GM18867 (cell line): ENCODE measurements around the gene PSMD2.

ENCODE experiments used
- ATAC-seq: cut with Tn5 transposase; IDR thresholded peaks from one replicate; pipeline ENCODE4 v1.9.1; 2021; ENCODE audit warnings: mild to moderate bottlenecking, moderate library complexity; ENCODE audit not compliant: unreplicated experiment

The PSMD2 gene

GRCh38 chr3:184277366-184277765, 21.7 kb upstream of the PSMD2 start:
- ATAC-seq, result no peak

GRCh38 chr3:184282941-184283340, 16.1 kb upstream of the PSMD2 start:
- ATAC-seq, result no peak

- ATAC-seq, result no peak
Observed at GRCh38 chr3:184283681-184284080, 15.4 kb upstream of the PSMD2 start.

GRCh38 chr3:184284696-184285095, 14.3 kb upstream of the PSMD2 start:
- ATAC-seq, result no peak

- peak; percentile 52 for ATAC-seq
Observed at GRCh38 chr3:184289426-184289938, 9.6 kb upstream of the PSMD2 start.

GRCh38 chr3:184290331-184290730, 8.7 kb upstream of the PSMD2 start:
- no peak for ATAC-seq

GRCh38 chr3:184291044-184291737, 7.8 kb upstream of the PSMD2 start:
- no peak for ATAC-seq

- ATAC-seq, result no peak
Observed at GRCh38 chr3:184291738-184292445, 7.1 kb upstream of the PSMD2 start.

GRCh38 chr3:184295771-184296170, 3.3 kb upstream of the PSMD2 start:
- no peak for ATAC-seq

GRCh38 chr3:184296616-184297015, 2.4 kb upstream of the PSMD2 start:
- ATAC-seq, result no peak

GRCh38 chr3:184299488-184300377, 692 bp downstream of the PSMD2 start:
- no peak for ATAC-seq

GRCh38 chr3:184300378-184300720, 1.3 kb downstream of the PSMD2 start:
- ATAC-seq, result no peak

- ATAC-seq, result no peak
Observed at GRCh38 chr3:184305577-184305976, 6.5 kb downstream of the PSMD2 start.

GRCh38 chr3:184306341-184306972, 7.4 kb downstream of the PSMD2 start:
- no peak for ATAC-seq

GRCh38 chr3:184307915-184308314, 8.9 kb downstream of the PSMD2 start:
- no peak for ATAC-seq

GRCh38 chr3:184308744-184309143, 9.7 kb downstream of the PSMD2 start:
- no peak for ATAC-seq

- no peak for ATAC-seq
Observed at GRCh38 chr3:184311633-184312032, 12.6 kb downstream of the PSMD2 start.

GRCh38 chr3:184314363-184314699, 15.3 kb downstream of the PSMD2 start, which contains the start of gene EIF4G1:
EIF4G1 (plus strand) TSS chr3:184314606; CDS start chr3:184315797, 1,191 bp downstream.
- ATAC-seq, result peak; percentile 84

- peak; percentile 43 for ATAC-seq
Observed at GRCh38 chr3:184314700-184315542, 15.9 kb downstream of the PSMD2 start.

GRCh38 chr3:184315543-184315867, 16.5 kb downstream of the PSMD2 start:
- peak; percentile 1 for ATAC-seq
